Smooth muscle cell (in vitro differentiated cells): ENCODE measurements around the gene BCL2. TPM values are rescaled to one million over a fixed set of nuclear protein-coding genes. Genes with fewer than 3 reads are reported as not detected.

Experiments
- DNase-seq: peaks from one replicate; lab custom pipeline; 2025; ENCODE audit not compliant: unreplicated experiment; lab: John Stamatoyannopoulos, UW
- H2AFZ ChIP-seq: fragments of 200-600 bp; sonication (generic); 2 replicates; pipeline ENCODE4 v1.6.0; 2016; ENCODE audit warnings: antibody characterized with exemption, low read depth, mild to moderate bottlenecking
- H3F3A ChIP-seq: fragments of 200-600 bp; sonication (generic); 2 replicates; pipeline ENCODE4 v1.6.0; 2017; ENCODE audit warnings: antibody characterized with exemption, low read depth
- H3K27ac ChIP-seq: fragments of 200-600 bp; sonication (generic); 2 replicates; pipeline ENCODE4 v1.5.1; 2016; ENCODE audit warnings: low read depth, mild to moderate bottlenecking
- H3K27me3 ChIP-seq: fragments of 200-600 bp; sonication (generic); 2 replicates; pipeline ENCODE4 v1.6.1; 2016; ENCODE audit warnings: low read depth, mild to moderate bottlenecking
- H3K36me3 ChIP-seq: fragments of 200-600 bp; sonication (generic); 2 replicates; pipeline ENCODE4 v1.5.1; 2016; ENCODE audit warnings: low read depth
- H3K4me1 ChIP-seq: fragments of 200-600 bp; sonication (generic); 2 replicates; pipeline ENCODE4 v1.5.1; 2016; ENCODE audit warnings: low read depth
- H3K4me2 ChIP-seq: fragments of 200-600 bp; sonication (generic); 2 replicates; pipeline ENCODE4 v1.6.0; 2016; ENCODE audit warnings: mild to moderate bottlenecking
- H3K4me3 ChIP-seq: fragments of 200-600 bp; sonication (generic); 2 replicates; pipeline ENCODE4 v1.5.1; 2016; ENCODE audit warnings: mild to moderate bottlenecking
- H3K79me2 ChIP-seq: fragments of 200-600 bp; sonication (generic); 2 replicates; pipeline ENCODE4 v1.6.0; 2016; ENCODE audit warnings: low read depth, mild to moderate bottlenecking
- H3K9ac ChIP-seq: fragments of 200-600 bp; sonication (generic); 2 replicates; pipeline ENCODE4 v1.6.0; 2016; ENCODE audit warnings: low read depth
- H3K9me3 ChIP-seq: fragments of 200-600 bp; sonication (generic); replicated peaks from 2 replicates; pipeline ENCODE4 v1.5.1; 2016; ENCODE audit warnings: low read depth
- H4K20me1 ChIP-seq: fragments of 200-600 bp; sonication (generic); 2 replicates; pipeline ENCODE4 v1.6.0; 2016; ENCODE audit warnings: low read depth
- WGBS: methylation state at CpG from one replicate; pipeline ENCODE4 v1.1.7; 2016; ENCODE audit warnings: low lambda C conversion rate; 5-methylcytosine and 5-hydroxymethylcytosine counted together
- polyA plus RNA-seq: library from polyadenylated mRNA; unstranded; fragments of >200 nt; fragmentation: Nextera tagmentation; extraction: Ambion mirVana; gene quantifications from 2 replicates; pipeline ENCODE4 v1.2.1, GENCODE V29; 2016
- total RNA-seq: library from RNA; depleted of rRNA; stranded (reverse); fragments of >200 nt; gene quantifications from 2 replicates; pipeline ENCODE4 v1.2.3, GENCODE V29; 2014
- TF ChIP-seq, protein P1 (sequence below): fragments of 200-600 bp; sonication (generic); IDR thresholded peaks from 2 replicates; pipeline ENCODE4 v1.5.1; 2017; ENCODE audit warnings: borderline replicate concordance, mild to moderate bottlenecking, antibody characterized with exemption; ENCODE audit not compliant: insufficient read depth, poor library complexity, severe bottlenecking

The BCL2 gene
- total and polyA plus RNA-seq, 2 experiments from 2014 or later: 0.85 TPM; not detected in 1

DNA sequence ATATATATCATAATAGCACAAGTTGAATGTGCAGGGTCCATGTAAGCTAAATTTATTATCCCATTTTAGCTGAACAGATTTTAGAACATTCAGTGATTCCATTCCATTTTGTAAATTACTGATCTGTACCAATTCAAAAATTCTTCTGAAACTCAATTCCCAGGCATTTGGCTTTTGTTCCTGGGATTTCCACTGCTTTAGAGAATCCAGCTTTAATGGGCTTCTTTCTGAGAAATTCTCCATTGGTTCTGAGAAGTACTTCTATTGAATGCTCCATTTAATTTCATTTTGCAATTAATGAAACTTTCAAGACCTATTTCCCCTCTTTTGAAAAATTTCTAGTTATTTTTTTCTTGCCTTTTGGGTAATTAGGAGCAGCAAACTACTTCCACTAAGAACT, 36.8 kb downstream of the BCL2 start:
- Histone ChIP-seq H3F3A (no peaks in the 10 kb centered on the region), H3K4me2 (no peak overlapping the region), H3K4me1 (no peaks in the 10 kb centered on the region), H4K20me1 (no peaks in the 10 kb centered on the region), H3K4me3 (no peak overlapping the region), H3K9me3 (no peaks in the 10 kb centered on the region), H2AFZ (no peak overlapping the region), H3K36me3 (no peaks in the 10 kb centered on the region), H3K9ac (no peak overlapping the region), H3K27ac (no peak overlapping the region), H3K79me2 (no peaks in the 10 kb centered on the region), H3K27me3 (no peaks in the 10 kb centered on the region)
- no peak for DNase-seq
- TF ChIP-seq, protein P1, sequence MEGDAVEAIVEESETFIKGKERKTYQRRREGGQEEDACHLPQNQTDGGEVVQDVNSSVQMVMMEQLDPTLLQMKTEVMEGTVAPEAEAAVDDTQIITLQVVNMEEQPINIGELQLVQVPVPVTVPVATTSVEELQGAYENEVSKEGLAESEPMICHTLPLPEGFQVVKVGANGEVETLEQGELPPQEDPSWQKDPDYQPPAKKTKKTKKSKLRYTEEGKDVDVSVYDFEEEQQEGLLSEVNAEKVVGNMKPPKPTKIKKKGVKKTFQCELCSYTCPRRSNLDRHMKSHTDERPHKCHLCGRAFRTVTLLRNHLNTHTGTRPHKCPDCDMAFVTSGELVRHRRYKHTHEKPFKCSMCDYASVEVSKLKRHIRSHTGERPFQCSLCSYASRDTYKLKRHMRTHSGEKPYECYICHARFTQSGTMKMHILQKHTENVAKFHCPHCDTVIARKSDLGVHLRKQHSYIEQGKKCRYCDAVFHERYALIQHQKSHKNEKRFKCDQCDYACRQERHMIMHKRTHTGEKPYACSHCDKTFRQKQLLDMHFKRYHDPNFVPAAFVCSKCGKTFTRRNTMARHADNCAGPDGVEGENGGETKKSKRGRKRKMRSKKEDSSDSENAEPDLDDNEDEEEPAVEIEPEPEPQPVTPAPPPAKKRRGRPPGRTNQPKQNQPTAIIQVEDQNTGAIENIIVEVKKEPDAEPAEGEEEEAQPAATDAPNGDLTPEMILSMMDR: no peak

DNA sequence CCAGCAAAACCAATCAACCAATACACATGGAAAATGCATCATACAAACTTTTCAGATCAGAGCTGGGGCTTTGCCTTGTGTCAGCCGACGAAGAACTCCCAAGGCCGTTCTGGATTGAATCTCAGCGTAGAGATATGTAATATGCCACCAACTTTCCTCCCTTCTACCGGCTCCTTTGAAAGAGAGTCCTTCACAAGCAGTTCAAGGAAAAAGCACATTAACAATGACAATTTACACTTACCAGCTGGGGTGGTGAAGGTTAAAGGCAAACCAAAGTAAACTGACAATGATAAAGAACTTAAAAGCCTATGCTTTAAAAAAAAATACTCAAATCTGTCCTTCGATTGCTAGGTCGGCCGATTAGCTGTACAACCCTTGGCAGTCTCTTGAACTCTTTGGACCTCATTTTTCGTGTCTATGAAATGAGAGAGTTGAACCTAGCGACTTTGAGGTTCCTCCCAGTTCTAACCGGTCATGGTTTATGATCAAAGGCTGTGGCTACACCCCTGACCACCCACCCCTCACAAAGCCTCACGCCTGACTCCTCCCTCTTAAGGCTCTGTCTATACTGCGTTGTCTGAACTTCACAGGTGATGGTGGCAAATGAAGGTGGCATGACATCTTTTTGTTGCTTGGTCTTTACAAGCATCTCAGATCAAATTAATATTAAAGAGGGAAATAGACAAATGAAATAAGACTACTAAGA, 46.2 kb downstream of the BCL2 start:
- no peak for DNase-seq
- Histone ChIP-seq H3K4me3 (no peak overlapping the region), H3K4me1 (no peaks in the 10 kb centered on the region), H2AFZ (no peak overlapping the region), H3K4me2 (no peak overlapping the region), H3K27ac (no peak overlapping the region), H3K27me3 (no peaks in the 10 kb centered on the region), H3F3A (no peaks in the 10 kb centered on the region), H3K79me2 (no peaks in the 10 kb centered on the region), H3K36me3 (no peaks in the 10 kb centered on the region), H3K9ac (no peak overlapping the region), H3K9me3 (no peaks in the 10 kb centered on the region), H4K20me1 (no peaks in the 10 kb centered on the region)
- TF ChIP-seq, protein P1: no peak
- 90% methylated on average over 13 of the region's 13 CpGs for WGBS

DNA sequence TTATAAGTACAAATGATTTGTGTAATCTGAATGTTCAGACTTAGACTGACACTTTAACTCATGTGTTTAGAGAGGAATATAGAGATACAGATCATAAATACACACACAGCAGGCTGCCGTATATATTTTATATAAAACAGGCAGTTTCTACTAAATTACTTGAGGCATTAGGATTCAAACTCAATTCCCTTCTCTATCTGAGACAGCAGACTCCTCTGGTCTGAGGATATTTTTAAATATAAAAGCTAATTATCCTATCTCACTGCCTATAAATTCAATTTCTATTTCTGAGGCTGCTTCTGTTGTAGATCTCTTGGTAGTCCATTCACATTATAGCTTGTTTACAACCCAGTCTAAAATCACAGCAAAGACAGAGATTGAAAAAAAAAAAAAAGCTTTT, 46.9 kb downstream of the BCL2 start:
- Histone ChIP-seq H3F3A (no peaks in the 10 kb centered on the region), H3K4me2 (no peak overlapping the region), H4K20me1 (no peaks in the 10 kb centered on the region), H3K27me3 (no peaks in the 10 kb centered on the region), H3K4me1 (no peaks in the 10 kb centered on the region), H3K4me3 (no peak overlapping the region), H2AFZ (no peak overlapping the region), H3K9me3 (no peaks in the 10 kb centered on the region), H3K27ac (no peak overlapping the region), H3K79me2 (no peaks in the 10 kb centered on the region), H3K36me3 (no peaks in the 10 kb centered on the region), H3K9ac (no peak overlapping the region)
- DNase-seq: no peak
- TF ChIP-seq, protein P1: no peak
- WGBS: 81% methylated on average over 1 of the region's 1 CpG

DNA sequence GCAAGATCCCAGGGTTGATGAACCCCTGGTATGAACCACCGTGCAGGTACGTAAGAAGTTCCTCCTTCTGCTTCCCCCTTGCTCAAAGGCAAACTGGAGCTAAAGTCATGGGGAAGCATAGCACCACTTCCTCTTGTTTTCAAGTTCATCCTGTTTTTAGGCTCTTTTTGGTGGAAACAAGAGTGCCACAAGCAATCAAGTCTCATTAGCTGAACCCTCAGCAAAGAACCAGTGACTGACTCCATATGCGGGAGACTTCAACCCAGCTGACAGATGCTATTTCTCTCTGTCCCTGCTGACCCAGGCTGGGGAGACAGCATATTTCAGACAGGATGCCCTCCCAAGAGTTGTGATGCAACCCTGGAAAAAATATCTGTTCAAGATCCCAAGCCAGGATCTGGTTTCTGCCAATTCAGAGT, 47.7 kb downstream of the BCL2 start:
- no peak for DNase-seq
- Histone ChIP-seq H3K4me2 (no peak overlapping the region), H4K20me1 (no peaks in the 10 kb centered on the region), H2AFZ (no peak overlapping the region), H3K9ac (no peak overlapping the region), H3K9me3 (no peaks in the 10 kb centered on the region), H3K27me3 (peaks cover 2% of the 10 kb centered on the region), H3K4me3 (no peak overlapping the region), H3K36me3 (no peaks in the 10 kb centered on the region), H3K79me2 (no peaks in the 10 kb centered on the region), H3K4me1 (no peaks in the 10 kb centered on the region), H3K27ac (no peak overlapping the region), H3F3A (no peaks in the 10 kb centered on the region)
- 71% methylated on average over 3 of the region's 3 CpGs for WGBS
- TF ChIP-seq, protein P1: no peak
